GM06990 (cell line): Measurements from ENCODE around the gene ADAMTS18.
A peak's percentile ranks its signal among the peaks of the same experiment; 100 is the strongest.

Experiments
- DNase-seq: peaks from one replicate; pipeline ENCODE4 v3.0.0-alpha.2; 2011; ENCODE audit not compliant: insufficient read length; ENCODE audit errors: extremely low read depth
- H3K27me3 ChIP-seq: replicated peaks from 2 replicates; pipeline ENCODE4 v1.6.0; 2011; ENCODE audit warnings: low read length; ENCODE audit not compliant: control insufficient read depth, insufficient read depth
- H3K36me3 ChIP-seq: 2 replicates; pipeline ENCODE4 v1.5.1; 2011; ENCODE audit warnings: low read length; ENCODE audit not compliant: control insufficient read depth, insufficient read depth
- H3K4me3 ChIP-seq: replicated peaks from 2 replicates; pipeline ENCODE4 v1.5.1; 2011; ENCODE audit warnings: low read depth, mild to moderate bottlenecking, control low read depth, low read length
- TF ChIP-seq, protein P1 (sequence below): IDR thresholded peaks from 2 replicates; pipeline ENCODE4 v1.5.1; 2011; ENCODE audit warnings: low read length, control low read depth, mild to moderate bottlenecking, inconsistent platforms; ENCODE audit not compliant: insufficient read depth, poor library complexity, severe bottlenecking

ADAMTS18 gene

DNA sequence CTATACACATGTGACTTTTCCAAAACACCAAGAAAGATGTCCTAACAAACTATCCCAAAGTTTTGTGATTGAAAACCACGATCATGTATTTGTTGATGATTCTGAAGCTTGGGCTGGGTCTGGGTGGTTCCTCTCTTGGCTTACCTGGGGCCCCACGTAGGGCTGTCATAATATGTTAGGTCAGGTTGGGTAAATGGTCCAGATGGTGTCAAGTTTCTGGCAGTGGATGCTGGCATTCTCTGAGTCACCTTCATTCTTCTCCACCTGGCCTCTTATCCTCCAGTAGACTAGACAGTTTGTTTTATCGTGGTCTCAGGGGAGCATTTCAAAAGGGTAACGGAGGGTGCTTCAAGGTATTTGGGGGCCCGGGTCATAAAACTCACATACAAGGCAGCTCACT is 196.2 kb downstream of the ADAMTS18 start:
- Histone ChIP-seq H3K27me3 (no peaks in the 10 kb centered on the region), H3K36me3 (no peaks in the 10 kb centered on the region), H3K4me3 (no peak overlapping the region)
- no peak for DNase-seq
- TF ChIP-seq, protein P1, sequence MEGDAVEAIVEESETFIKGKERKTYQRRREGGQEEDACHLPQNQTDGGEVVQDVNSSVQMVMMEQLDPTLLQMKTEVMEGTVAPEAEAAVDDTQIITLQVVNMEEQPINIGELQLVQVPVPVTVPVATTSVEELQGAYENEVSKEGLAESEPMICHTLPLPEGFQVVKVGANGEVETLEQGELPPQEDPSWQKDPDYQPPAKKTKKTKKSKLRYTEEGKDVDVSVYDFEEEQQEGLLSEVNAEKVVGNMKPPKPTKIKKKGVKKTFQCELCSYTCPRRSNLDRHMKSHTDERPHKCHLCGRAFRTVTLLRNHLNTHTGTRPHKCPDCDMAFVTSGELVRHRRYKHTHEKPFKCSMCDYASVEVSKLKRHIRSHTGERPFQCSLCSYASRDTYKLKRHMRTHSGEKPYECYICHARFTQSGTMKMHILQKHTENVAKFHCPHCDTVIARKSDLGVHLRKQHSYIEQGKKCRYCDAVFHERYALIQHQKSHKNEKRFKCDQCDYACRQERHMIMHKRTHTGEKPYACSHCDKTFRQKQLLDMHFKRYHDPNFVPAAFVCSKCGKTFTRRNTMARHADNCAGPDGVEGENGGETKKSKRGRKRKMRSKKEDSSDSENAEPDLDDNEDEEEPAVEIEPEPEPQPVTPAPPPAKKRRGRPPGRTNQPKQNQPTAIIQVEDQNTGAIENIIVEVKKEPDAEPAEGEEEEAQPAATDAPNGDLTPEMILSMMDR = no peak

GRCh38 chr16:77236063-77236511 is 198.7 kb downstream of the ADAMTS18 start:
- H3K4me3 ChIP-seq = no peak overlapping the region

GRCh38 chr16:77234611-77235010 is 200.2 kb downstream of the ADAMTS18 start:
- no peak overlapping the region for H3K4me3 ChIP-seq
- TF ChIP-seq, protein P1 = no peak
- DNase-seq = no peak
- H3K36me3 ChIP-seq = no peaks in the 10 kb centered on the region
- H3K27me3 ChIP-seq = no peaks in the 10 kb centered on the region

More at GRCh38 chr16:77236063-77236511, 198.7 kb downstream of the ADAMTS18 start:
- no peaks in the 10 kb centered on the region for H3K27me3 ChIP-seq
- peak; percentile 75 for DNase-seq
- TF ChIP-seq, protein P1 = peak; percentile 99
- H3K36me3 ChIP-seq = no peaks in the 10 kb centered on the region

- H3K4me3 ChIP-seq = no peak overlapping the region
- H3K36me3 ChIP-seq = no peaks in the 10 kb centered on the region
- no peak for DNase-seq
- TF ChIP-seq, protein P1 = no peak
- H3K27me3 ChIP-seq = no peaks in the 10 kb centered on the region
Measured at GRCh38 chr16:77233799-77234519, 200.9 kb downstream of the ADAMTS18 start.
